GM21390 (cell line): Measurements from ENCODE around the gene AANAT.

Experiments used
- ATAC-seq: cut with Tn5 transposase; IDR thresholded peaks from one replicate; pipeline ENCODE4 v1.9.1; 2021; ENCODE audit not compliant: unreplicated experiment

The AANAT gene

GRCh38 chr17:76467366-76467765 lies at the start of gene AANAT:
Gene AANAT (plus strand): TSS chr17:76467603. CDS start chr17:76468747, 1,144 bp downstream.
- ATAC-seq: no peak

GRCh38 chr17:76419576-76420260 lies 47.7 kb upstream of the AANAT start:
- no peak for ATAC-seq

GRCh38 chr17:76420356-76421043 lies 46.9 kb upstream of the AANAT start:
- no peak for ATAC-seq

DNA sequence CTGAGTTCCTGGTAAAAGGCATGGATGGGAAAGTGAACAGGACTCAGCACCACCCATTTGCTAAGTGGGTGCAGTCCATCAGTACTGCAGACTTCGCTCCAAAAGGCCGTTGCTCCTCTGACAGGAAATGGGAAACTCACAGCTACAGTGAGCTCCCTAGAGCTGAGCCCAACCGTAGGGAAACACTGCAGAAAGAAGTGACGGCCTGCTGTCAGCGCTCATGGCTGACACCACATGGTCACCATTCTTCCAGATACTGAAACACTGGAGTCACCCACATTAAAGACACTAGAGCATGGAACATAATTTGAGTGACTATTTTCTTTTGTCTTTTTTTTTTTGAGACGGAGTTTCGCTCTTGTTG lies 46.4 kb upstream of the AANAT start:
- no peak for ATAC-seq

- no peak for ATAC-seq
Observed at GRCh38 chr17:76422406-76422805, 45.0 kb upstream of the AANAT start.

DNA sequence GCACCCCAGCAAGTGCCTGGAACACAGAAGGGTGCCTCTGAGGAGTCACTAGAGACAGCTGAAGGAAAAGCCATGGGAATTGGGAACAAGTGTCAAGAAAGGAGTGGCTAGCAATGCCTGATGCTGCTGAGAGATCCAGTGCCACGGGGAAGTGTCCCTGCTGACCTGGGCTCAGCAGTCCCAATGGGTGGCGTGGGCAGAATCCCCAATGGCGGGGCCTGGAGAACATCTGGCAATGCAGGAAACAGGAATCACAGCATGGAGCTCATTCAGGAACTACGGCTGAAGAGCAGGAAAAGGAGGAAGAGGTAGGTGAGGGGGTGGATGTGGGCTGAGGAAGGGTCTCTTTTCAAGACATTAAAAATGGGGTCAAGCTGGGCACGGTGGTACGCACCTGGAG lies 44.5 kb upstream of the AANAT start:
- no peak for ATAC-seq

DNA sequence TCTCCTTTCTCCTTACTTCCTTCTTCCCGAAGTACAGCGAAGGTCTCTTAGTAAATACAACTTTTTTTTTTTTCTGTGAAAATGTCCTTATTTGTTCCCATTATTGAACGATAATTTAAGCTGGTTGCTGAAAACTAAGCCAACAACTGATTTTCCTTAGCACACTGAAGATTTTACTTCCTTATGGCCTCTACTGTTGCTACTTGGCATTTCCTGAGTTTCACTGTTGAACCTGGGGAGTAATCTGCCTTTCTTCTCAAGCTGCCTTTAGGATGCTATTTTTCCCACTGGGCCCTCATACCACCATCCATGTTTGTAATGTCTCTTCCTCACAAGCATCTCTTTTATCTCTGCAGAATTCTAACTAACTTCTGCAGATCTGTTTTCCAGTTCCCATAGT lies 40.5 kb upstream of the AANAT start:
- ATAC-seq: no peak

DNA sequence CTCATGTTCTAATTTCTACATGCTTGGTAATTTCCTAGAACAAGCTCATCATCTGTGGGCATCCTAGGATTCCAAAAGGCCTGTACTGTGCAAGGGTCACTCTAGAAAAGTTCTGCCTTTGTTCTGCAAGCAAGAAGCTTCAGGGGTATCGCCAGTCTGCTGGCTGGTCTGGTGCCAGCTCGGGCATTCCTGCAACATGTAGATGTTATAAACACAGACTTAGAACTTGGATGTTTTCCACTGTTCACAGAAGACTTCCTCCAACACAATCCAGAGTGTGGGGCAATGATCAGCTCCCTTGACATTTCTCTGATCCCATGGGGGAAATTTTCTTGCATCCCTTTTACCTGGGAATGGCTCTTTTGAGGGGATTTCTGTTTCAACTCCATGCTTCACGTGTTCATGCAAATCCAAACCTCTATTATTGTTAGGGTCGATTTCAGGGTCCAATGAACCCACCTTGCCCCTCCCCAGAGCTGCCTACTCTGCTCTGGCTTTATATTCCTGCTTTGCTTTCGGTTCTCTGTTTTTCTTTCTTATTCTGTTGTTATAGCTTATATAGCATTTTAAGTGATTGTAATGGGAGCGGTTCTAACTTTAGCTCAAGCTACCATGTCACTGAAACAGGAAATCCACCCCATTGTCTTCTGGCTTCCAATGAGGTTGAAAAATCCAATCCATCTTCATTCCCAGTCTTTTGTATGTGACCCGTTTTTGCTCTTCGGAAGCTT lies 39.7 kb upstream of the AANAT start:
- ATAC-seq: no peak

DNA sequence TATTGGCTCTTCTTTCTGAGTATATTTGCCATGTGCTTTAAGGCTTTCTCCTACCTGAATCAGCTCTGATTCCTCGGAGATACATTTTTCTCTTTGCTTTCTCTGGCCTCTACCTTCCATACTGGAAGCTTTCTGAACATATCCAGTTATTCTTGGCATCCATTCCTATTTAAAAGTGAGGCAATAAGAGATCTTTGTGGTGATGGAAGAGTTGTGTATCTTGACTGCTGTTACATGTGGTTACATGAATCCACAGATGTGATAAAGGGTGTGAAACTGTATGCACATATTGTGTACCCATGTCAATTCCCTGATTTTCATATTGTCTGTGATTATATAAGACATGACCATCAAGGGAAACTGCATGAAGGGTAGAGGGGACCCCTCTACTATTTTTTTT lies 38.9 kb upstream of the AANAT start:
- no peak for ATAC-seq

DNA sequence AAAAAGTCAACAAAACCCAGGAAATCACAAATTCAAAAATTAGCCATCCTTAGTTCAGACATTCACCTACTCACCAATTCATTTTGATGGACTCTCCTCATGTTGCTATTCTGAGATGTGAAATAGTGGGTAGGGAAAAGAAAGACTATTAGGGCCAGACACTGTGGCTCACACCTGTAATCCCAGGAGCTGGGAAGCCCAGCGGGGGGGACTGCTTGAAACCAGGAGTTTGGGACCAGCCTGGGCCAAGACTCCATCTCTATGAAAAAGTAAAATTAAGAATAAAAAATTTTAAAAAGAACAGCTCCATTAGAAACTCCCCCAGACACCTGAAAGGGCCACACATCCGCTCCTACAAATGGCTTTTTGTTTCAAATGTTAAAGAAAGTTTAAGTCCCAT lies 35.9 kb upstream of the AANAT start:
- no peak for ATAC-seq

GRCh38 chr17:76432004-76432403 lies 35.4 kb upstream of the AANAT start:
- ATAC-seq: no peak

- no peak for ATAC-seq
Observed at GRCh38 chr17:76432712-76433336, 34.6 kb upstream of the AANAT start.

DNA sequence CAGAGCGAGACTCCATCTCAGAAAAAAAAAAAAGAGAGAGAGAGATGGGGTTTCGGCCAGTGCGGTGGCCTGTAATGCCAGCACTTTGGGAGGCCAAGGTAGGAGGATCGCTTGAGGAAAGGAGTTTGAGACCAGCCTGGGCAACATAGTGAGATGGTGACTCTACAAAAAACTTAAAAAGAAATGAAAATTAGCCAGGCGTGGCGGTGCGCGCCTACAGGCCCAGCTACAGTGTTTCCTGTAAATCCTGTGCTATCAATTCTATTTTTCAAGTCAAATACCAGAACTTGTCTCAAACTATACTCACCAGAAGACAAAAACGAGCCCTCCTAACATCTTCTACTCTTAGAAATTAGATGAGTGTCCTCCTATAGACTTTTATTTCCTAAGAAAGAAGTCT lies 33.7 kb upstream of the AANAT start:
- no peak for ATAC-seq

DNA sequence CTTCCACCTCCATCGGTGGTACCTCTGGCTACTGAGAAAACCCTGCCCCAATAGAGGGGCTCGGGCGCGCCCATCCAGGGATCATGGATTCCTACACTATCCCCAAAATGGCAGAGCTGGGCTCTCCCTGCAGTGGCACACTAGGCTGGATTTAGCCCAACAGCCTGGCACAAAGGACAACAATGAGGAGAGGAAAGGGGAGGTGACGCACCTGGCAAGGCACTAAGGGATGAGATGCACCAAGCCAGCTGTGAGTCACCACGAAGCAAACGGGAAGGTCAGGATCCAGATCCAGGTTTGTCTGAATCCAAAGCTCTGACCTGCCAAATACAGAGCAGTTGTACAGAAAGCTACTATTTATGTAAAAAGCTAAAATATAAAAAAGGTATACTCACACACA lies 32.5 kb upstream of the AANAT start:
- ATAC-seq: no peak

GRCh38 chr17:76435751-76436150 lies 31.7 kb upstream of the AANAT start:
- ATAC-seq: no peak

- ATAC-seq: no peak
Observed at GRCh38 chr17:76437467-76438402, 29.7 kb upstream of the AANAT start.

GRCh38 chr17:76438906-76439305 lies 28.5 kb upstream of the AANAT start:
- no peak for ATAC-seq

- ATAC-seq: no peak
Observed at GRCh38 chr17:76439314-76439928, 28.0 kb upstream of the AANAT start.

- ATAC-seq: no peak
Observed at GRCh38 chr17:76440751-76441362, 26.5 kb upstream of the AANAT start.
